Psoas muscle (tissue), 8 donors: Measurements from ENCODE around the gene ADCY2. TPM values are rescaled to one million over a fixed set of nuclear protein-coding genes. Genes with fewer than 3 reads are reported as not detected.
"Not testable (repeated sequence)": the region's sequence is repeated elsewhere in the genome, so short reads cannot be mapped to it uniquely, and the experiment has no call there.

ENCODE experiments used
- ATAC-seq, 4 donors: fragments of 200-7000 bp; cut with Tn5 transposase; one replicate each; pipeline ENCODE4 v1.9.1; 2020; ENCODE audit warnings: moderate library complexity in 3 of 4, mild to moderate bottlenecking in 2 of 4
- DNase-seq, 2 donors: peaks; one replicate each; pipeline ENCODE4 v3.0.0-alpha.2; 2020
- H3K27ac ChIP-seq: fragments of 200-600 bp; one replicate; pipeline ENCODE4 v1.8.0; 2022
- H3K27me3 ChIP-seq, 3 donors: fragments of 200-600 bp in 1 of 3; one replicate each; pipeline versions ENCODE4 v1.6.1 to v1.8.0; 2013 to 2022; ENCODE audit warnings: low read length in 2 of 3, mild to moderate bottlenecking in 2 of 3, moderate library complexity in 1 of 3; ENCODE audit not compliant: insufficient read depth in 3 of 3
- H3K36me3 ChIP-seq, 2 donors: fragments of 200-600 bp in 1 of 2; one replicate each; pipeline versions ENCODE4 v1.6.1 to v1.8.0; 2013 to 2022; ENCODE audit warnings: low read depth in 1 of 2, mild to moderate bottlenecking in 1 of 2, moderate library complexity in 1 of 2; ENCODE audit not compliant: insufficient read depth in 1 of 2
- H3K4me1 ChIP-seq: fragments of 200-600 bp; one replicate; pipeline ENCODE4 v1.8.0; 2022
- H3K4me3 ChIP-seq: fragments of 200-600 bp; one replicate; pipeline ENCODE4 v1.8.0; 2022; ENCODE audit warnings: mild to moderate bottlenecking
- H3K9me3 ChIP-seq: fragments of 200-600 bp; one replicate; pipeline ENCODE4 v1.8.0; 2022
- WGBS, 3 donors: extraction: QIAGEN DNeasy Blood & Tissue Kit; methylation state at CpG; one replicate each; pipeline versions ENCODE4 v1.1.6 to v1.1.7; 2013; 5-methylcytosine and 5-hydroxymethylcytosine counted together
- intact Hi-C, 2 donors: fragments of 100-400 bp; cut with DNase I; formaldehyde crosslinking; loops; one replicate each; pipeline versions ENCODE4 v1.11.0 to v1.14.2; 2022
- polyA plus RNA-seq, 3 donors: library from polyadenylated mRNA; stranded (reverse); fragments of 200-250 nt; gene quantifications; one replicate each; pipeline ENCODE4 v1.2.3, GENCODE V29; 2013
- total RNA-seq, 4 donors: library from RNA; stranded (reverse); fragmentation: NEBNext Ultra II Directional in 2 of 4; extraction: Animal tissue kit (Norgen Biotek cat#: 25700) in 2 of 4; gene quantifications; one replicate each; pipeline versions ENCODE4 v1.2.1 to v1.2.4, GENCODE V29; 2021 to 2023
- TF ChIP-seq, protein P1 (sequence below): fragments of 200-600 bp; IDR thresholded peaks from one replicate; pipeline ENCODE4 v1.8.0; 2022; ENCODE audit warnings: antibody characterized with exemption
- donor health status: healthy with polysubstance abuse.
- donor health status: DM: no; HTN: no; CAD: no; lungs with moderate emphysema.
- donor health status: Bipolar disorder and iron deficiency.
- donor health status: healthy.
- donor health status: DM: yes; HTN: yes; CAD: no.
- donor health status: DM: no; HTN: no; CAD: no.
- donor health status: DM: no; HTN: no; CAD: no.
- donor health status: DM: yes; HTN: yes; CAD: no.

Gene ADCY2
- total and polyA plus RNA-seq, 7 donors = 24.3 to 91.4 (median 55.1) TPM

DNA sequence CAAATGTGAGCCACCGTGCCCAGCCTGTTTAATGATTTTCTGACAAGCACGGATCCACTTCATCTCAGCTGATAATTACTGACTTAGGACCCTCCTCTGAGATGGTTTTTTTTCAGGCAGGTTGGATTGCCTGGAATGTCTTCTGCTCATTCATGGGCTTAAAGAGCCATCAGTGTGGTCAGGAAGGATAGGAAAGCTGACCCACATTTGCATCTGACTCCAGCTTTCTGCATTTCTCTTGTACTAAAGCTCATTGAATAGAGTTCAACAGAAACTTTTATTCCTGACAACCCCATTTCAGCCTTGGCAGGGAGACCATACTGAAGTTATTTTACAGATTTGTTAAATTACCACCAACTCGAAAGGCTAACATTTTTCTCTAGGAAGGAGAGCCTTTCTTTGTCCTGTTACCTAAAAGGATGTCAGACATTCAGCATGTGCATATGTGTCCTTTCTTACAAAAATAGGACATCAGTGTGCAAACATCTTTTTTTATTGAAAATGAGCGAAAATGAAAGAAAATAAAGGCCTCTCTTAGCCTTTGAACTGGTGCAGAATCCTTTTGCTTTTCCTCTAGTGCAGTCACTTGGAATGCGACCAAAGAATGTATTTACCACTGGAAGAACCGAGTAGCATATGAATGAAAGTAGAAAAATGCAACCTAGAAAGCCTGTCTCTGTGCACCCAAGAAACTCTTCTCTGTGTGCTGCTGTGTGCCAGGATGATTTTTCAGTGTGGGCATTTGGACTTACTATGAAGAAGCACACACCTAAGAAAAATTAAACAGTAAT, 26.6 kb downstream of the ADCY2 start:
- DNase-seq (no peak), ATAC-seq (no peak)
- no peaks in the 10 kb centered on the region for H3K27me3 ChIP-seq
- H3K4me3 ChIP-seq = no peak overlapping the region
- peaks cover 82% of the 10 kb centered on the region for H3K4me1 ChIP-seq
- peak overlapping the region; percentile 92 for H3K27ac ChIP-seq
- TF ChIP-seq, protein P1, sequence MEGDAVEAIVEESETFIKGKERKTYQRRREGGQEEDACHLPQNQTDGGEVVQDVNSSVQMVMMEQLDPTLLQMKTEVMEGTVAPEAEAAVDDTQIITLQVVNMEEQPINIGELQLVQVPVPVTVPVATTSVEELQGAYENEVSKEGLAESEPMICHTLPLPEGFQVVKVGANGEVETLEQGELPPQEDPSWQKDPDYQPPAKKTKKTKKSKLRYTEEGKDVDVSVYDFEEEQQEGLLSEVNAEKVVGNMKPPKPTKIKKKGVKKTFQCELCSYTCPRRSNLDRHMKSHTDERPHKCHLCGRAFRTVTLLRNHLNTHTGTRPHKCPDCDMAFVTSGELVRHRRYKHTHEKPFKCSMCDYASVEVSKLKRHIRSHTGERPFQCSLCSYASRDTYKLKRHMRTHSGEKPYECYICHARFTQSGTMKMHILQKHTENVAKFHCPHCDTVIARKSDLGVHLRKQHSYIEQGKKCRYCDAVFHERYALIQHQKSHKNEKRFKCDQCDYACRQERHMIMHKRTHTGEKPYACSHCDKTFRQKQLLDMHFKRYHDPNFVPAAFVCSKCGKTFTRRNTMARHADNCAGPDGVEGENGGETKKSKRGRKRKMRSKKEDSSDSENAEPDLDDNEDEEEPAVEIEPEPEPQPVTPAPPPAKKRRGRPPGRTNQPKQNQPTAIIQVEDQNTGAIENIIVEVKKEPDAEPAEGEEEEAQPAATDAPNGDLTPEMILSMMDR = no peak
- no peaks in the 10 kb centered on the region for H3K36me3 ChIP-seq
- 45 to 59% (median 51%) methylated on average over 6 of the region's 6 CpGs for WGBS, 3 donors
- intact Hi-C loops = no loop called here
- no peaks in the 10 kb centered on the region for H3K9me3 ChIP-seq

DNA sequence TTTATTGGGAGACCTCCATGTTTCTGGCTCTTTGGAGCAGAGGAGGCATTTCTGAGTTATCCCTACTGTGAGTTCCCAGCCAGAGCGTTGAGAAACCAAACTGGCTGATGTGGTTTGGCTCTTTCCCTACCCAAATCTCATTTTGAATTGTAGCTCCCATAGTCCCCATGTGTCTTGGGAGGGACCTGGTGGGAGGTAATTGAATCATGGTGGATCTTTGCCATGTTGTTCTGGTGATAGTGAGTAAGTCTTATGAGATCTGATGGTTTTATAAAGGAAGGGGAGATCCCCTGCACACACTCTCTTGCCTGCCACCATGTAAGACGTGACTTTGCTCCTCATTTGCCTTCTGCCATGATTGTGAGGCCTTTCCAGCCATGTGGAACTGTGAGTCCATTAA, 27.3 kb downstream of the ADCY2 start:
- H3K36me3 ChIP-seq, intact Hi-C loops, DNase-seq, ATAC-seq, H3K9me3 ChIP-seq, H3K4me3 ChIP-seq, H3K27me3 ChIP-seq: not testable (repeated sequence)
- Histone ChIP-seq H3K27ac (peak overlapping the region; percentile 92), H3K4me1 (peaks cover 74% of the 10 kb centered on the region)
- 60 to 83% (median 64%) methylated on average over 2 of the region's 2 CpGs for WGBS, 3 donors

DNA sequence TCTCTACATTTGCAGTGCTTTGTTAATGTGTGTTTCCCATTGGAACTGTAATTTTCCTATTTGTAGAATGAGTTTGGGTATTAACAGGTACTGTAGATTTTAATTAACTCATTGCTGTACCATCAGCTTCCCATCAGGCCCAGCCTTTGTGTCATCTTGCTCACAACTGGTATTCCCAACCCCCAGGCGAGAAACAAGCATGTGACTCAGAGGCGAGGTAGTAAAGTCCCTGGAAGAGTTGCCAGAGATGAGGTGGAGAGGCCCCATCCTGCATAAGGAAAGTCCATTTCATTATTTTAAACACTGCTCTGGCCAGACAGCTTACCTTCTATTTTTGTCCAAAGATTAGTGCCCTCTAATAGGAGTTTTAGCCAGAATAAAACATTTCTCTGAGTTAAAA, 29.9 kb downstream of the ADCY2 start:
- Histone ChIP-seq H3K9me3 (no peaks in the 10 kb centered on the region), H3K27ac (peak overlapping the region; percentile 92), H3K36me3 (no peaks in the 10 kb centered on the region), H3K4me1 (peaks cover 73% of the 10 kb centered on the region), H3K27me3 (no peaks in the 10 kb centered on the region), H3K4me3 (peak overlapping the region; percentile 17)
- TF ChIP-seq, protein P1 = no peak
- DNase-seq = no peak
- intact Hi-C loops = no loop called here
- 27 to 39% (median 32%) methylated on average over 2 of the region's 2 CpGs for WGBS, 3 donors
- ATAC-seq = peak; percentile 78 to 91 (median 86)

DNA sequence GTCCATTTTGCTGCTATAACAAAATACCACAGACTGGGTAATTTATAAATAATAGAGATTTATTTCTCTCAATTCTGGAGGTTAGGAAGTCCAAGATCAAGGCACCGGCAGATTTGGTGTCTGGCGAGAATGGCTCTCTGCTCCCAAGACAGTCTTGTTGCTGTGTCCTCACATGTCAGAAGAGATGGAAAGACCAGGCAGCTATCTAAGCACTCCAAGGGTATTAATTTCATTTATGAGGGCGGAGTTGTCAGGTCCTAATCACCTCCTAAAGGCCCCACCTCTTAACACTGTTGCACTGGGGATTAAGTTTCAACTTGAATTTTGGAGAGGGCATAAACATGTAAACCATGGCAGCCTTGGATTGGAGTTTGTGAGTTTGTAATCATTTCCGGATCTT, 30.3 kb downstream of the ADCY2 start:
- Histone ChIP-seq H3K36me3 (no peaks in the 10 kb centered on the region), H3K27me3 (no peaks in the 10 kb centered on the region), H3K9me3 (no peaks in the 10 kb centered on the region), H3K4me1 (peaks cover 73% of the 10 kb centered on the region), H3K4me3 (peak overlapping the region; percentile 17), H3K27ac (peak overlapping the region; percentile 92)
- WGBS, 3 donors = 28 to 44% (median 31%) methylated on average over 4 of the region's 4 CpGs
- no peak for DNase-seq
- intact Hi-C loops = no loop called here
- ATAC-seq = peak in 3 of 4 donors; percentile 45 to 67 (median 64)
- TF ChIP-seq, protein P1 = no peak

DNA sequence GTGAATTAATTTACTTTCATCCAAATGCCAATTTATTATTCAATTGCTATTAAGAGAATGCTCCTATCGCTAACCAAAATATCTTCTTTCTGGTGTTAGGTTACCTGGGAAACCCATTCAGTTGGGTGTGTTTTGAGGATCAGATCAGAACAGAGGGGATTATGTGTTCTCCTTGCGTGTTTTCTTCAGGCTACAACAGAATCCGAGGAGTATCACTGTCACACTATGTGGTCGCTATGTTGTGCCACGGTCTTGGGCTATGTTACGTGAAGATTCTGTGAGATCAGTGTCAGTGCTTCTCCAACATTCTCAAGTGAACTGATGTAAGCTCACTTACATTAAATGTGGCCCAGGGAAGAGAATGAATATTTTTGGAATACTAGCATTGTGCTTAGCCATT, 39.0 kb downstream of the ADCY2 start:
- 27 to 55% (median 31%) methylated on average over 6 of the region's 6 CpGs for WGBS, 3 donors
- DNase-seq (no peak), ATAC-seq (peak; percentile 45 to 76 (median 62))
- Histone ChIP-seq H3K27me3 (no peaks in the 10 kb centered on the region), H3K4me1 (peaks cover 56% of the 10 kb centered on the region), H3K36me3 (no peaks in the 10 kb centered on the region), H3K4me3 (peak overlapping the region; percentile 44), H3K27ac (peak overlapping the region; percentile 92), H3K9me3 (no peaks in the 10 kb centered on the region)
- TF ChIP-seq, protein P1 = no peak
- intact Hi-C loops = loop anchor here in 1 of 2 donors (5.0 kb wide), 1 partner anchor 38 kb away; the partner anchor contains the start of gene ADCY2
